ENCODE measurements around the gene DESI2.

DESI2 gene

DNA sequence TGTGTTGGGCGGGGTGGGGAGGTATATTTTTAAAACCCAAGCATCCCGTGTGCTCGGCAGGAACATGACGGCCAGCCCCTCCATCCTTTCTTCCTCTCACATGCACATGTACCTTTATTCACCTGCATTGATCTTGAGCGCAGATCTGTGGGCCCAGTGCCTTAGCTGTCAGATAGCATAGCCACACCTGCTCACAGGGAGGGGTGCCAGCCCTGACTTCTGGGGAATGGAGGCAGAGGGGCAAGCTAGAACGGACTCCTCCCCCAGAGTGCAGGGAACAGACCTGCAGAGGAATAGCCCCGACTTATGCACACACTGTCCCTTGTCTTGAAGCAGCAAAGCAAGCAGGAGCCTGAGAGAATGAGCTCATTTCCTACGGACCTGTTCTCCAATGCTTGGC is 56.1 kb downstream of the DESI2 start:
- H3K4me3 ChIP-seq (ENCODE audit: low read length) = no peak overlapping the region
- H3K4me1 ChIP-seq (ENCODE audit: insufficient read depth, low read length) = peaks cover 11% of the 10 kb centered on the region; the same call in 1 of the 2 replicates
- peaks cover 23% of the 10 kb centered on the region for H3K36me3 ChIP-seq (ENCODE audit: insufficient read depth, low read length)
- H3K9ac ChIP-seq (ENCODE audit: low read depth, low read length) = no peak overlapping the region
- H3K9me3 ChIP-seq (ENCODE audit: insufficient read depth, low read depth, low read length) = no peaks in the 10 kb centered on the region
- H3K27ac ChIP-seq (ENCODE audit: low read depth, low read length) = no peak overlapping the region
- no peaks in the 10 kb centered on the region for H3K27me3 ChIP-seq (ENCODE audit: insufficient read depth, low read length)
- WGBS = 88% methylated on average over 7 of the region's 8 CpGs

DNA sequence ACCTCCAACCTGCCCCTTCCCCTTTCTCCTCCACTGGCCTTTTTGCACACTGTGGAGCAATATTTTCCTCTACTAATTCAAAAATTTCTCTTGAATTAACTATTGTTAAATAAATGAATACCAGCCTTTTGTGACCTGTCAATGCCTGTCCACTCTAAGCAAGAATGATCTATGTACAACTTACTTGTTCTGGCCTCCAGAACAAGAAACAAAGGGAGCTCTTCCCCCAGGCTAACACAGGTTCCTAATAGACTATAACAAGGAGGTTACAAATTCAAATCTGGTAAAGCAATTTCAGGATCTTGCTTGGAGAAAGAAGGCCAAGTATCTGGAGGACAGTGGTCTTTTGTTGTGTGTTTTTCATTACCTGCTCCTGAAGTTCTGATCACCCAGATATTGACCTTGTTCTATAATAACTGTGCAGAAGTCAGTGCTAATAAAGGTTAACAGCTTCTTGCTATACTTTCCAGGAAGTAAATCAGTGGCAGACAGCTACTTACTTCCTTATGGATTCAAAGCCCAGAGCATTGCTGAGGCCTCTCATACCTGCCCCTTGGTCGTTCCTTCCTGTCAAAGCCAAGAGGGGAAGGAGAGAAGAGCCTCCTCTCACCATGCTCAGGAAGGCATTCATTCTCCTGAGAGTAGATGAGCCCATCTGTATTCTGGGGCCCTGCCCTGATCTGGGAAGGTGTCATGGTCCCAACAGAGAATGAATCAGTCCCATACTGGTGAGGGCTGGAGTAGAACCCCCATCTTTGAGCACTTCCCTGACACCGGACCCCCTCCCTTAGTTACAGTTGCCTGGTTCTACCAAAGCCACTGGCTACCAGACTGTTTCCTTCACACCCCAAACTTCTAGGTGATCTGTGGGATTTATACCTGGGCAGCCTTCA is 56.8 kb downstream of the DESI2 start:
- Histone ChIP-seq H3K4me3 (ENCODE audit: low read length) (no peak overlapping the region), H3K36me3 (ENCODE audit: insufficient read depth, low read length) (peaks cover 23% of the 10 kb centered on the region), H3K4me1 (ENCODE audit: insufficient read depth, low read length) (peaks cover 11% of the 10 kb centered on the region; the same call in 1 of the 2 replicates), H3K27me3 (ENCODE audit: insufficient read depth, low read length) (no peaks in the 10 kb centered on the region), H3K9ac (ENCODE audit: low read depth, low read length) (no peak overlapping the region), H3K9me3 (ENCODE audit: insufficient read depth, low read depth, low read length) (no peaks in the 10 kb centered on the region), H3K27ac (ENCODE audit: low read depth, low read length) (no peak overlapping the region)
- WGBS = 73% methylated on average over 1 of the region's 2 CpGs

DNA sequence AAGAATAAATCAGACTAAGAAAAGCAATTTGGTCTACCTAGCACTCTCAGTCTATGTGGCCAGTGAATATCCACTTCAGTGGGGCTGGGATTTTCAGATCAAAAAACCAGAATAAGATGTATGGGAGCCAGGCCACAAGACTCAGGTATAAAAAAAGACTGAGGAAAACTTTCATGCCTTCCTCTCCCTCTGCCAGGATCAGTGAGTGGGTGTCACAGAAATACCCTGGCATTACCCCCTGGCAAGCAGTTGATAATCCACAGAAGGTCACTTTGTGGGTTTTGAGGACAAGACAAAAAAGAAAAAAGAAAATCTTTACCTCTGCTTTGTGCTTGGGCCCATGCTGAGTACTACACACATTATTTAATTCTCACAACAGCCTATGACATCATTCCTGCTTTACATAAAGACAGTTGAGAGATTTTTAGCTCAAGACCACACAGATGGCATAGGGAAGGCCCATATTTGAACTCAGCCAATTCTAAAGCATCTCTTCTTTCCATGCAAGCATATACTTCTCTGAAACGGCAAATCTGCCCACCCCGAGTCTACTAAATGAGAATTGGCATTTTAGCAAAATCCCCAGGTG is 57.6 kb downstream of the DESI2 start:
- Histone ChIP-seq H3K4me1 (ENCODE audit: insufficient read depth, low read length) (peaks cover 11% of the 10 kb centered on the region; the same call in 1 of the 2 replicates), H3K27ac (ENCODE audit: low read depth, low read length) (no peak overlapping the region), H3K9ac (ENCODE audit: low read depth, low read length) (no peak overlapping the region), H3K9me3 (ENCODE audit: insufficient read depth, low read depth, low read length) (no peaks in the 10 kb centered on the region), H3K4me3 (ENCODE audit: low read length) (no peak overlapping the region), H3K27me3 (ENCODE audit: insufficient read depth, low read length) (no peaks in the 10 kb centered on the region), H3K36me3 (ENCODE audit: insufficient read depth, low read length) (peaks cover 20% of the 10 kb centered on the region)
- 89% methylated on average over 2 of the region's 2 CpGs for WGBS

DNA sequence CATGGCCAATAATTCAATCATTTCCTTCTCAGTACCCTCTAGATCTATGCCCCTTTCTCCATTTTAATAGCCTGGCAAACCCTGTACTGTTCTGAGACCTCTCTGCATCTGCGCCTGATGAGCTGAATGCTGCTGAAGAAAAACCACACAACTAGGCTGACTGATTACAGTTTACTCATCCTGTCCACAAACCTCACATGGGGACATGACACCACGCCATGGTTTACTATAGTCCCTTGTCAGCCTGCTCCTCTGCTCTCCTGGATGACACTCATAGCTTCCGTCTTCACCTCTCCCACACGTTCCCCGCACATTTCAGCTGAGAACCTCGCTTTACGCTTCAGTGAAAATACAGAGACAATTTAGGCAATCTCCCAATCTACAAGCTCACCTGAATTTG is 59.7 kb downstream of the DESI2 start:
- no peaks in the 10 kb centered on the region for H3K9me3 ChIP-seq (ENCODE audit: insufficient read depth, low read depth, low read length)
- 94% methylated on average over 7 of the region's 7 CpGs for WGBS
- no peak overlapping the region for H3K9ac ChIP-seq (ENCODE audit: low read depth, low read length)
- no peaks in the 10 kb centered on the region; the same call in 1 of the 2 replicates for H3K36me3 ChIP-seq (ENCODE audit: insufficient read depth, low read length)
- no peak overlapping the region for H3K27ac ChIP-seq (ENCODE audit: low read depth, low read length)
- H3K4me3 ChIP-seq (ENCODE audit: low read length) = no peak overlapping the region
- H3K4me1 ChIP-seq (ENCODE audit: insufficient read depth, low read length) = 0 out of 2 replicates have a peak, but pooled peaks cover 6% of the 10 kb centered on the region
- H3K27me3 ChIP-seq (ENCODE audit: insufficient read depth, low read length) = no peaks in the 10 kb centered on the region

DNA sequence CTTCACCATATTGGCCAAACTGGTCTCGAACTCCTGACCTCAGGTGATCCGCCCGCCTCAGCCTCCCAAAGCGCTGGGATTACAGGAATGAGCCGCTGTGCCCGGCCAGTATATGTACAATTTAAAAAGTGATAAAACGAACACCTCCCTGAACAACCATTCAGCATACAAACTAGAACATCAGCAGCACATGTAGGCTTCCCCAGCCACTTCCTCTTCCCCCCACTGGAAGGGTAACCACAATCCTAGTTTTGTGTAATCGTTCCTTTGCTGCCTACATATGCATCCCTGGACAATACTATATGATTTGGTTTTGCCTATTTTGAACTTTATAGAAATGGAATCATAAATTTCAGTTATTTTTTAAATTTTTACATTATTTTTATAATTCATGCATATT is 60.4 kb downstream of the DESI2 start:
- H3K4me1 ChIP-seq (ENCODE audit: insufficient read depth, low read length) = 0 out of 2 replicates have a peak, but pooled peaks cover 6% of the 10 kb centered on the region
- H3K4me3 ChIP-seq (ENCODE audit: low read length) = no peak overlapping the region
- H3K9me3 ChIP-seq (ENCODE audit: insufficient read depth, low read depth, low read length) = no peaks in the 10 kb centered on the region
- no peak overlapping the region for H3K27ac ChIP-seq (ENCODE audit: low read depth, low read length)
- WGBS = 95% methylated on average over 8 of the region's 8 CpGs
- H3K36me3 ChIP-seq (ENCODE audit: insufficient read depth, low read length) = no peaks in the 10 kb centered on the region
- H3K27me3 ChIP-seq (ENCODE audit: insufficient read depth, low read length) = no peaks in the 10 kb centered on the region
- H3K9ac ChIP-seq (ENCODE audit: low read depth, low read length) = no peak overlapping the region

DNA sequence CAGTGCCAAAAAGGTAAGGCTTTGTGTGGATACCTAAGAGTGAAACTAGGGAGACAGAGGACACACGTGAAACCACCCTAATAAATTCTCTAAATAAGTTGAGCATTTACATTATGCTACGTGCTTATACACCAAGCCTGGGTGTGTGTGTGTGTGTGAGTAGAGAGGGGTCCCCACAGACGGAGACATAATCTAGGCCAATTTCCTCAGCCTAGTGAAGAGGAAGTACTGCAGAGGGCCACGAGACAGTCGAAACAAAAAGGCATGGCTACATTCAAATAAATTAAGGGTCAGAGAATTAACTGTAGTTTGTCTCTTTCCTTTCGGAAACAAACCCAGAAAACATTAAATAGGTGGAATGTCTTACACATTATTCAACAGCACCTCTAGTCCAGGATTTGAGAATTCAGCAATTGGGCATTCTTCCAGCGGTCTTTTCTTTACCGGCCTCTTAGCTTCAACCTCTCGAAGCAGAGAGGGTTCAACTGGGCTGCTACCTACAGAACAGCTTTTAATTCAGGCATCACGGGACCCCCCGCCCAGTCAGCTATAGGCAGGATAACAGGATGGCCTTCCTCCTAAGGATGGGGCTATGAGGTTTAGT is 75.0 kb downstream of the DESI2 start:
- no peaks in the 10 kb centered on the region for H3K36me3 ChIP-seq (ENCODE audit: insufficient read depth, low read length)
- H3K27me3 ChIP-seq (ENCODE audit: insufficient read depth, low read length) = peaks cover 17% of the 10 kb centered on the region
- H3K9ac ChIP-seq (ENCODE audit: low read depth, low read length) = no peak overlapping the region
- no peak overlapping the region for H3K27ac ChIP-seq (ENCODE audit: low read depth, low read length)
- WGBS = 92% methylated on average over 10 of the region's 11 CpGs
- H3K4me1 ChIP-seq (ENCODE audit: insufficient read depth, low read length) = peaks cover 4% of the 10 kb centered on the region; the same call in 1 of the 2 replicates
- H3K9me3 ChIP-seq (ENCODE audit: insufficient read depth, low read depth, low read length) = no peaks in the 10 kb centered on the region
- no peak overlapping the region for H3K4me3 ChIP-seq (ENCODE audit: low read length)

DNA sequence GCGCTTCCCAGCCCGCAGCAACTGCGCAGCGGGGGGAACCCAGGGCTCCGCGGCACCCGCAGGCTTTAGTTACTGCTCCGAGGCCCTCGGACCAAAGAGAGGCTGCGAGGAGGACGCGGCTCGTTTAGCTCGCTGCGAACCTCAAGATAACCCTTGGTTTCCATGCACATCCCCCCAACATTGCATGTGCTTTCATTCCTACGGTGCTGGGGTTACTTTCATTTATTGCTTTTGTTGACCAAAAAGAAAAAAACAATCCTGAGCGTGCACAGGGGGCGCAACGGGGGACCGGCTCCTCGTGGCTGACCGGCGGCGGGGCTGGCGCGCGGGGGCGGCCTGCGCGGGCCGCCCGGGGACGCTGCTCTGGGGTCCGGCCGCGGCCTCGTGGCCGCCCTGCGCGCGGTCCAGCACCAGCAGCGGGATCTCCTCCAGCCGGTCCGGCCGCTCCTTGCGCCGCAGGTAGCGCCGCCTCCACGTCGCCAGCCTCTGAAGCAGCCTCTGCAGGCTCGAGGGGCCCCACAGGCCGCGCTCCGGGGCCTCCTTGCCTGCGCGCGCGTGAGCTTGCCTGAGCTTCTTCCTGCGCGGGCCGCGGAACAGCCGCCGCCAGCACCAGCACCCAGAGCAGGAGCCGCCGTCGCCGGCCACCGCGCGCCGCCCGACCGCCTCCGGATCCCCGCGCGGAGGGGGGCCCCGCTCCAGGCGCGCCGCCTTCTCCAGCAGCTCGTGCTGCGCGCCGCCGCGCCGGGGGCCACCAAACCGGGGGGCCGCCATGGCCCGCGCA is 77.4 kb downstream of the DESI2 start:
- Histone ChIP-seq H3K4me3 (ENCODE audit: low read length) (peak overlapping the region; percentile 54), H3K27me3 (ENCODE audit: insufficient read depth, low read length) (peaks cover 17% of the 10 kb centered on the region), H3K36me3 (ENCODE audit: insufficient read depth, low read length) (no peaks in the 10 kb centered on the region), H3K4me1 (ENCODE audit: insufficient read depth, low read length) (peaks cover 4% of the 10 kb centered on the region; the same call in 1 of the 2 replicates), H3K9ac (ENCODE audit: low read depth, low read length) (peak overlapping the region; percentile 86), H3K27ac (ENCODE audit: low read depth, low read length) (no peak overlapping the region), H3K9me3 (ENCODE audit: insufficient read depth, low read depth, low read length) (peaks cover 6% of the 10 kb centered on the region)
- under 1% methylated on average over 94 of the region's 94 CpGs for WGBS

DNA sequence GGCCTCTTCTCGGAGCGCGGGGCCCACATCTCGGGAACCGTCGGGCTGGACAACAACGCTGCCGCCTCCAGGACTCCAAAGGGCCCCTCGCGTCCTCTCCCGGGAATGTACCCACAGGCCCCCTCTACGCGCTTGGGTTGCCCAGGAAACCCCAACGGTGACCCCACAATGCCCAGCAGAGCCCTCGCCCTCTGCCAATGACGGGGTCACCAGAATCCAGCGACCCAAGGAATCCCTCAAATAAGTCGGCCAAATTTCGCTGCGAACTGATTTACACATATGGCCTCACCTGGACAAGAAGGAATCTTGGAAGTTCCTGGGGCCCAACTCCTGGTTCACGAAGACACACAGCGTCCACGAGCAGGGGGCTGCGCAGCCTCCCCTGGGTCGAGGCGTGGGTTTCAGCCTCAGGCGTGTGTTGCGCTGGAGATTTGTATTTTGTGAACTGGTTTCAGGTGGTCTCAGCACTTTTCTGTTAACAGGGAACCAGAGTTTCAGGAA is 78.1 kb downstream of the DESI2 start:
- Histone ChIP-seq H3K9ac (ENCODE audit: low read depth, low read length) (peak overlapping the region; percentile 86), H3K36me3 (ENCODE audit: insufficient read depth, low read length) (no peaks in the 10 kb centered on the region), H3K4me1 (ENCODE audit: insufficient read depth, low read length) (peaks cover 4% of the 10 kb centered on the region; the same call in 1 of the 2 replicates), H3K27ac (ENCODE audit: low read depth, low read length) (no peak overlapping the region), H3K27me3 (ENCODE audit: insufficient read depth, low read length) (peaks cover 17% of the 10 kb centered on the region), H3K4me3 (ENCODE audit: low read length) (peak overlapping the region; percentile 54), H3K9me3 (ENCODE audit: insufficient read depth, low read depth, low read length) (peaks cover 9% of the 10 kb centered on the region)
- 48% methylated on average over 28 of the region's 28 CpGs for WGBS

DNA sequence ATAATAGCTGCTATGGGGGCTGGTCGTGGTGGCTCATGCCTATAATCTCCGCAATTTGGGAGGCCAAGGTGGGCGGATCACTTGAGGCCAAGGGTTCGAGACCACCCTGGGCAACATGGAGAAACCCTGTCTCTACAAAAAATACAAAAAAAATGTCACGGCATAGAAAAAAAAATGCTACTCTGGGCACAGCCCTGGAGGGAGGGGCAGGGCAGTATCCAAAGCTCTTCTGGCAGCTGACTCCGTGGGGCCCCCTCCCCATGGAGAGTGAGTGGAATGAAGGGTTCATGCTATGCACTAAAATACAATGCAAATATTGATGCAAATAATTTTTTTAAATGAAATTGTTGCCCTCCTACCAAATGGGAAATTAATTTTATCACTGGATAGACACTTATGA is 78.7 kb downstream of the DESI2 start:
- Histone ChIP-seq H3K27ac (ENCODE audit: low read depth, low read length) (no peak overlapping the region), H3K4me3 (ENCODE audit: low read length) (no peak overlapping the region), H3K4me1 (ENCODE audit: insufficient read depth, low read length) (peaks cover 4% of the 10 kb centered on the region; the same call in 1 of the 2 replicates), H3K9me3 (ENCODE audit: insufficient read depth, low read depth, low read length) (peaks cover 9% of the 10 kb centered on the region), H3K27me3 (ENCODE audit: insufficient read depth, low read length) (peaks cover 17% of the 10 kb centered on the region), H3K9ac (ENCODE audit: low read depth, low read length) (no peak overlapping the region), H3K36me3 (ENCODE audit: insufficient read depth, low read length) (no peaks in the 10 kb centered on the region)
- 95% methylated on average over 6 of the region's 6 CpGs for WGBS

DNA sequence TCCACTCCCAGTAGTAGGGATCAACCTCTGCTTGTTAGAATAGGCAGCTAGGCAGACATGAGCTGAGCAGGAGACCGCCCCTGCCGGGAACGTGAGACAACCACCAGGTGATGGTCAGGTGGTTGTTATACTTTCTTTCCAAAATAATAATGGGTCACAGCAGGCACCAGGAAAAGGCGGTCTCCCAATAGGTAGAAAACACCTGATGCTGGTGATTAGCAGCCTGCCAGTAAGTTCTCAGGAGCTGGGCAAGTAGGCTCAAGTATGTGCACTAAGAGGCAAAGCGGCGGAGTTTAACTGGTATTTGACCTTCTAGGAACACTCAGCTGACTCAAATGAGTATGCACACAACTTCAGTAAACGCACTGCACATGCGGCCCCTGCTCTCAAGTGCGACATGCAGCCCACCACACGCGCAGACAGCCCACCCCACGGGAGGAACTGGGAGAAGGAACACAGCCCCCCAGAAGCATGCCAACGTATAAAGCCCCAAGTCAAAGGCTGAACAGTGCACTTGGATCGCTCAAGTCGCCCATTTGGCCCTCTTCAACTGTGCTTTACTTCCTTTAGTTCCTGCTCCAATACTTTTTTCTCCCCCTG is 80.0 kb downstream of the DESI2 start:
- no peaks in the 10 kb centered on the region for H3K36me3 ChIP-seq (ENCODE audit: insufficient read depth, low read length)
- H3K27ac ChIP-seq (ENCODE audit: low read depth, low read length) = no peak overlapping the region
- peaks cover 17% of the 10 kb centered on the region for H3K27me3 ChIP-seq (ENCODE audit: insufficient read depth, low read length)
- no peak overlapping the region for H3K4me3 ChIP-seq (ENCODE audit: low read length)
- peaks cover 9% of the 10 kb centered on the region for H3K9me3 ChIP-seq (ENCODE audit: insufficient read depth, low read depth, low read length)
- H3K4me1 ChIP-seq (ENCODE audit: insufficient read depth, low read length) = peaks cover 4% of the 10 kb centered on the region; the same call in 1 of the 2 replicates
- no peak overlapping the region for H3K9ac ChIP-seq (ENCODE audit: low read depth, low read length)
- 94% methylated on average over 15 of the region's 15 CpGs for WGBS
